Natural killer cell treated with Interleukin-12 subunit alpha and Interleukin-12 subunit beta and Interleukin-15 and Interleukin-18, amount 100 ng/mL, for 72 hours (primary cell): ENCODE data around the gene TSTD1. TPM values are rescaled to one million over a fixed set of nuclear protein-coding genes. Genes with fewer than 3 reads are reported as not detected.

Experiments
- ATAC-seq, 2 donors: fragments of 150-1000 bp; cut with Tn5 transposase in 1 of 2; sonication (Bioruptor Pico), chemical (Tn5 transposase) in 1 of 2; 2 replicates each; pipeline ENCODE4 v1.10.0; 2021
- DNase-seq: peaks from one replicate; pipeline ENCODE4 v3.0.0; 2022; ENCODE audit warnings: low spot score
- H3K27ac Mint-ChIP-seq, 2 donors: 1 replicate in 1 of 2; 2 replicates in 1 of 2; pipeline ENCODE4 v1.8.0; 2022; ENCODE audit warnings: mixed read lengths in 2 of 2, mild to moderate bottlenecking in 1 of 2, moderate library complexity in 1 of 2
- H3K27me3 Mint-ChIP-seq, 2 donors: 1 replicate in 1 of 2; 2 replicates in 1 of 2; pipeline ENCODE4 v1.8.0; 2022; ENCODE audit warnings: mixed read lengths in 2 of 2
- H3K36me3 Mint-ChIP-seq: one replicate; pipeline ENCODE4 v1.8.0; 2022; ENCODE audit warnings: mixed read lengths
- H3K4me1 Mint-ChIP-seq, 2 donors: 1 replicate in 1 of 2; 2 replicates in 1 of 2; pipeline ENCODE4 v1.8.0; 2022; ENCODE audit warnings: low read depth in 2 of 2, mixed read lengths in 2 of 2, mild to moderate bottlenecking in 1 of 2
- H3K4me3 Mint-ChIP-seq: one replicate; pipeline ENCODE4 v1.8.0; 2022; ENCODE audit warnings: mixed read lengths
- H3K9me3 Mint-ChIP-seq: 2 replicates; pipeline ENCODE4 v1.8.0; 2022; ENCODE audit warnings: mixed read lengths
- total RNA-seq, 2 donors: library from RNA; stranded (reverse); gene quantifications; one replicate each; pipeline ENCODE4 v1.2.3, GENCODE V29; 2022

Gene TSTD1
- total RNA-seq, 2 donors from 2014 or later = 10.5 to 47.2 TPM

DNA sequence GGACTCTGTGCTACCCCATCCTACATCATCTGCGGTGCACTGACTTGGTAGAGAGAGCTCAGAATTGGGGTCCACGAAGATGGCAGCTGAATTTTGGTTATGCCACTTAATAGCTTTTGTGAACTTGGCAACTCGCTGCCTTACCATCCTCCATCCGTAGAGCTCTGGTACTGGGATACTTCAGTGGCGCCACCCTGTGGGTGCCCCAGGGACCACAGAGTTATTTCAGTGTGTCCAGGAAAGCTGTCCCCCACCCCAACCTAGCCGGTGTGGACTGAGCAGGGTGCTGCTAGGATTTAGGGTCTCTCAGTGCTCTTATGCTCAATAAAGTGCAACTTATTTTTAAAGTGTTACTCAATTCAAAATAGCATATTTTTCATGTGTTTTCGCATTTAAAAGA, 16.0 kb upstream of the TSTD1 start:
- Mint-ChIP-seq H3K9me3 (no peaks in the 10 kb centered on the region), H3K4me3 (no peak overlapping the region), H3K36me3 (peaks cover 33% of the 10 kb centered on the region), H3K4me1 (peaks cover 35 to 41% of the 10 kb centered on the region in 2 donors), H3K27ac (no peak overlapping the region), H3K27me3 (no peaks in the 10 kb centered on the region)
- DNase-seq (no peak), ATAC-seq (no peak)

DNA sequence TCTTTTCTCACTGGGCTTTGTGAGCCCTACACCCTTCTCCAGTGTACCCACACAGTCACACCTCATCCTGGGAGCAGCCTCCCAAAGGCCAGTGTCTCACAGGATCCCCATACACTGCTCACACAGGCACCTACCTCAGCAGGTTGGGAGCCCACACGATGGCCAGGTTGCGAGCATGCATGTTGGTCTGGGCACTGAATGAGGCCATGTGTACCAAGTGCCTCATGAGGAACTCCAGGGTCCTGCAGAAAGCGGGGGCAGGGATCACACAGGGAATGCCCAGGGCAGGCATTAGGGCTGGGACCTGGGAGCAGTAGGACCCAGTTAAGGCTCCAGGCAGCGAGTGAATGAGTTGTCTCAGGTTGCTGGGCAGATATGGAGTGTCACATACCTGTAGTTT, 15.5 kb upstream of the TSTD1 start:
- H3K9me3 Mint-ChIP-seq = no peaks in the 10 kb centered on the region
- no peak overlapping the region for H3K27ac Mint-ChIP-seq

DNA sequence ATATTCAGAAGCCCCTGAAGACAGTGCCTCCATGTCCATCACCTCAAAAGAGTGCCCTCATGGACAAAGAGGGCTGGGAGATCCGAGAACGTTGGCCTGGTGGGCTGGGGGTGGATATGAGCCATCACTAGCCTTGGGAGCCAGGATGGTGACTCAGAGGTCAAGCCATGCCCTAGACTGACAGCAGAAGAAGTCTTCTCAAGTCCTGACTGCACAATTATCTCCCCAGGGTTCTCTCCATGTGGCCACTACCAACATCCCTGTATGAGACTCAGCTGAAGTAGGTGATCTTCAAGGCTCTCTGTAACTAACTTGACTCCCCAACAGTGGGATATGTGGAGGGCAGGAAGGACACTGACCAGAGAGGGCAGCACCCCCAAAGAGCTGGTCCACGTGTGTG, 14.1 kb upstream of the TSTD1 start:
- peaks cover 40% of the 10 kb centered on the region for H3K36me3 Mint-ChIP-seq
- H3K9me3 Mint-ChIP-seq = no peaks in the 10 kb centered on the region
- H3K4me1 Mint-ChIP-seq = peaks cover 33 to 44% of the 10 kb centered on the region in 2 donors
- peak overlapping the region; percentile 42 to 47 for H3K27ac Mint-ChIP-seq
- H3K27me3 Mint-ChIP-seq = no peaks in the 10 kb centered on the region
- no peak overlapping the region for H3K4me3 Mint-ChIP-seq
- DNase-seq (no peak), ATAC-seq (no peak)

More for the DNA sequence above, 15.5 kb upstream of the TSTD1 start:
- no peak for DNase-seq
- Mint-ChIP-seq H3K4me1 (peaks cover 29 to 36% of the 10 kb centered on the region in 2 donors), H3K36me3 (peaks cover 33% of the 10 kb centered on the region), H3K27me3 (no peaks in the 10 kb centered on the region), H3K4me3 (no peak overlapping the region)
- no peak for ATAC-seq

DNA sequence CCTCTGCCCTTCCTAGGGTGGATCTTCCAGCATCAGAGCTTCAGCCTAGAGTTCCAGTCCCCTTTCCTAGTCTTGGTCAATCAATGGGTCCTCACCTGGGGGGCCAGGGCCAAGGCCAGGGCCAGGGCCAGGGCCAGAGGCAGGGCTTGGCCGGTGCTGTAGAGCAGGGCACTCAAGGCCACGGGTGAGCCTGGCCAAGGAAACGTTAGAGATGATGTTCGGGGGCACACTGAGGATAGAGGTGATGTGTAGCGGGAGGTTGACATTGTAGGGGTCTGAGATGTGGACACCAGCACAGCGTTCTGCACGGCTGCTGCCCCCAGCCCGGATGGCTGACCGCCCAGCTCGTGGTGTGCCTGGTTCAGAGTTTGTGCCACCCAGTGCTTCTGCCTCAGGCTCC, 12.5 kb upstream of the TSTD1 start:
- Mint-ChIP-seq H3K4me3 (no peak overlapping the region), H3K36me3 (peaks cover 34% of the 10 kb centered on the region), H3K27ac (peak overlapping the region in 1 of 2 donors; percentile 64), H3K27me3 (no peaks in the 10 kb centered on the region), H3K9me3 (no peaks in the 10 kb centered on the region), H3K4me1 (peaks cover 39 to 46% of the 10 kb centered on the region in 2 donors)
- DNase-seq (no peak), ATAC-seq (no peak)

DNA sequence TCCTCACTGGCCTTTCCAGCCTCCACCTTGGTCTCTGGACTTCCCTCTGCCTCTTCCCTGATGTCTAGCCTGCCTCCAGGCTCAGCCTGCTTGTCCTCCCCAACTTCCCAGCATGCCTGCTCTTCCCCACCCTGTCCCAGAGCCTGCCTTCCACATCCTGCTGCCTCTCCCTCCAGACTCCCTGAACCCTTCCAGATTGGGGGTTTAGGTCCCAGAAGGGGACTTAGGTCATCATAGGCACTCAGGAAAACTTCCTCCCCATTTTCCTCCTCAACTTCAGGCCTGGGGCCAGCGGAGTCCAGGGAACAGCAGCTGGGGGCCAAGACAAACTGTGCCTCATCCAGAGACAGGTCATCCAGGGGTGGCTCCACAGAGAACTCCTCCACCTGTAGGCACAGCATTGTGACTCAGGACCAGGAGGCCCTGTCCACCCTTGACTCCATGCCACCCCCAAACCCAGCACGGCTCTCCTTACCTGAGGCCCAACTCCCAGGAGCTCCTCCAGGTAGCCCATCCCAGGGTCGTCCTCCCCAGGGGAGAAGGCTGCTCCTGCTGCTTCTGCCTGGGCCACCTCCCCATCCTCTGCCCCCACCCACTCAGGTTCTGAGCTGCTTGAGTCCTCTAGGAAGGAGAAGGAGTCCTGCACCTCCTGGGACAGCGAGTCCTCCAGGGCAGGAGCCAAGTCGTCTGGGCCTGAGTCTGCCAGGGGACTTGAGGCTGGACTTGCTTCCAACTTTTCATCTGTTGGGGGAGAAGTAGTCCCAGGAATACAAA, 10.4 kb upstream of the TSTD1 start:
- Mint-ChIP-seq H3K27me3 (no peaks in the 10 kb centered on the region), H3K4me3 (peak overlapping the region; percentile 12), H3K9me3 (no peaks in the 10 kb centered on the region), H3K27ac (peak overlapping the region; percentile 49 to 97), H3K4me1 (peaks cover 48 to 57% of the 10 kb centered on the region in 2 donors), H3K36me3 (peaks cover 43% of the 10 kb centered on the region)
- ATAC-seq (no peak), DNase-seq (no peak)

DNA sequence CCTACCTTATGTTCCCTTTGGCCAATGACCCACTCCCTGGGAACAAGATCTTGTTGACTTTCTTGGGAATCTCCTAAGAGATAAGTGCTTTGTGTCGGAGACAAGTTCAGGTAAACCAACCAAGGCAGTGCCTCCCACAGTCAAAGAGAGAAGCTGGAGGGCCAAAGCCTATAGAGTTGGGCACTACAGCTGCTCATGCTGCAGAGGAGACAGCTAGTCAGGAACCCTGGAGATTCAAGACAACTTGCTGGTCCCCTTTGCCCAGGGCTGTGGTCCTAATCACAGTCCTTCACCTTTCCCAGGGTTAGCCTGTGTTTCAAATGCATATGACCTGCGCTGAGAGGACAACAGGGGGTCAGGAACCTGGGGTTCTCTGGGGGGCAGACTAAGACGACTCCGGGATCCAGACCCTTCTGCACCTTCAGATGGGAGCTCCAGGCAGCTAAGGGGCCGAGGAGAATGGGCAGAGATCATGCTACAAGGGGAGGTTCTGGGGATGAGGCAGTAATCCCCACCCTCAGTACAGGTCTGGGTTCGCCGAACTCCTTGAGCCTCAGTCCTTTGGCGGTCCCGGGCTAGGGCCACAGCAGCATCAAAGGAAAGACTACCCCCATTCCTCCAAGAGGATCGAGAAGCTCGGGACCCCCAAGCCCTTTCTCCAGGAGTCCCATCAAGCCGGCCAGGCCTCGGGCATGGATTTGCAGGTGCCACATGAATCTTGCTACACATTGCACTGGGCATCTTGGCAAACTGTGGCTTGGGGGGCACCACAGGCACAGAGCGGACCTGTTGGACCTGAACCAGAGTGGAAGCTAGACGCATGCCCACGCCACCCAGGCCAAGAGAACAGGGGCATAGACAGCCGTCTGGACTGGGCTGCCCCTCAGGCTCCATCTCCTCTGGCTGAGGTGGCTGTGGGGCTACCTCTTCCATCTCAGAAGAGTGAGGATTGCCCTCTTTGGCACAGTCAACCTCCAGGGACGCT, 9.0 kb upstream of the TSTD1 start:
- no peak overlapping the region for H3K4me3 Mint-ChIP-seq
- peaks cover 47 to 54% of the 10 kb centered on the region in 2 donors for H3K4me1 Mint-ChIP-seq
- ATAC-seq (no peak), DNase-seq (no peak)
- peaks cover 39% of the 10 kb centered on the region for H3K36me3 Mint-ChIP-seq
- H3K27me3 Mint-ChIP-seq = no peaks in the 10 kb centered on the region
- no peaks in the 10 kb centered on the region for H3K9me3 Mint-ChIP-seq
- peak overlapping the region; percentile 95 to 97 for H3K27ac Mint-ChIP-seq

DNA sequence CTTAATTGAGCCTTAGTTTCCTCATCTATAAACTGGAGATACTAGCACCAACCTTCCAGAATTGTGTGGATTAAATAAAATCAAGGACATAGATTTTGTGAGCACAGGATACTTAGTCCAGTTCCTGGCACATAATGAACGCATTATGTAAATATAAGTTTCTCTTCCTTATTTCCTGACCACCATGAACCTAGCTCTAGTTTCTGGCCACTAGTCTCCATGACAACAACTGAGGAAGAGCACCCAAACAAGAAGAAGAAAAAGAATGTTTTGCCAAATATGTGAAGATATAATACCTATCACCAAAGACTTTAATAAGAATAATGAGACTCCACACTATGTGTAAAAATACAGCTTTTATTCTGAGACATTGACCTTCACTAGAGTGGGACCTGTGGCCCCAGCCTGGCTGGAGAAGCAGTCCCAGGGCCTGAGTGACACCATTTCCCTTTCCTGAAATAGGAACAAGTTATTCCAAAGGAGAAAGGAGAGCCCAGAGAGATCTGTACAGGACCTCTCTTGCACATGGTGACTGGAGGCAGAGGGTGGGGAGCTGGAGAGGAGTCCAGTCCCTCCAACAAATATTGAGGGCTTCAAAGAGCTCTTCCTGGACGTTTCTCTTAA, 8.0 kb upstream of the TSTD1 start:
- Mint-ChIP-seq H3K27me3 (no peaks in the 10 kb centered on the region), H3K36me3 (peaks cover 38% of the 10 kb centered on the region), H3K27ac (peak overlapping the region; percentile 95 to 97), H3K4me1 (peaks cover 48 to 51% of the 10 kb centered on the region in 2 donors), H3K4me3 (peak overlapping the region; percentile 99), H3K9me3 (no peaks in the 10 kb centered on the region)
- ATAC-seq (no peak), DNase-seq (no peak)

DNA sequence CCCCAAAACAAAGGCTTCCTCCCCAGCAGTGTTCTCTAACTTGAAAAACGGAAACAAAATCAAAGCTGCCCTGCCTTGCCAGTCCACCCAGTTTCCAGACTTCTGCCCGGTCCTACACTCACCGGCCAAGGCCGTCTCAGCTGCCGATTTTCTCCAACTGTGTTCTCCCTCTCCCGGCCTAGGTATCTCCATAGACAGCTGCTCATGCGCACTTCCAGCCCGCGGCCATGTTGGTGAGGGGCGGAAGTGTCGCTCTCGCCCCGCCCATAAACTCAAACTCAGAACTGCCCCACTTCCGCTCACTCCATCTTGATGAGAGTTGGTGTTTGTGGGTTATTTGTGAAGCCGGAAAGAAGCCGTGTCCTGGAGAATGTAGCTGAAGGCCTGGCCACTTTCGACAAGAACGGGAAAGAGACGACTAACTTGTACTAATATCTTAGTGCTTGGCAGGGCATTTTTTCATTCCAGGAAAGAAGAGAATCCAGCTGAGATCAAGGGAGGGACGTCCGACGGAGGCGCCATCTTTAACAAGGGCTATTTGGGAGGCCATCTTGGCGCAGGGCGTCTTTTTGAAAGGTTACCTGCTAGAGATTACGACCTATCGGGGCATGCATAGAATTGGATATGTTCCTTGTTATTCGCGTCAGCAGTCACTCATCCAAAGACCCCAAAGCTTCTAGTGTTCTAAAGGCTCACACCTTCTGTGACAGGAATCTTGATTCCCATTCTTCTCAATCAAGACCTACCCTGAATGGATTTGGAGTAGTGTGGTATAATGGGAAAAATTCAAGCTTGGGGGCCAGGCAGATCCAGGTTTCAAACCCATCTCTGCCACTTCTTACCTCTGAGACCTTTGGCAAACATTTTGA, 7.2 kb upstream of the TSTD1 start, which contains the start of gene USF1:
USF1 (minus strand) TSS at position 242 of the 869 bp plus-strand sequence. CDS start 2,702 bp downstream, outside the sequence.
- DNase-seq (peak; percentile 93), ATAC-seq (peak; percentile 91 to 94)
- H3K36me3 Mint-ChIP-seq = peaks cover 37% of the 10 kb centered on the region
- H3K4me3 Mint-ChIP-seq = peak within 1 kb of the TSS; percentile 99
- H3K4me1 Mint-ChIP-seq = peaks cover 49 to 55% of the 10 kb centered on the region in 2 donors
- no peaks in the 10 kb centered on the region for H3K9me3 Mint-ChIP-seq
- peak within 1 kb of the TSS; percentile 95 to 97 for H3K27ac Mint-ChIP-seq
- no peaks in the 10 kb centered on the region for H3K27me3 Mint-ChIP-seq

DNA sequence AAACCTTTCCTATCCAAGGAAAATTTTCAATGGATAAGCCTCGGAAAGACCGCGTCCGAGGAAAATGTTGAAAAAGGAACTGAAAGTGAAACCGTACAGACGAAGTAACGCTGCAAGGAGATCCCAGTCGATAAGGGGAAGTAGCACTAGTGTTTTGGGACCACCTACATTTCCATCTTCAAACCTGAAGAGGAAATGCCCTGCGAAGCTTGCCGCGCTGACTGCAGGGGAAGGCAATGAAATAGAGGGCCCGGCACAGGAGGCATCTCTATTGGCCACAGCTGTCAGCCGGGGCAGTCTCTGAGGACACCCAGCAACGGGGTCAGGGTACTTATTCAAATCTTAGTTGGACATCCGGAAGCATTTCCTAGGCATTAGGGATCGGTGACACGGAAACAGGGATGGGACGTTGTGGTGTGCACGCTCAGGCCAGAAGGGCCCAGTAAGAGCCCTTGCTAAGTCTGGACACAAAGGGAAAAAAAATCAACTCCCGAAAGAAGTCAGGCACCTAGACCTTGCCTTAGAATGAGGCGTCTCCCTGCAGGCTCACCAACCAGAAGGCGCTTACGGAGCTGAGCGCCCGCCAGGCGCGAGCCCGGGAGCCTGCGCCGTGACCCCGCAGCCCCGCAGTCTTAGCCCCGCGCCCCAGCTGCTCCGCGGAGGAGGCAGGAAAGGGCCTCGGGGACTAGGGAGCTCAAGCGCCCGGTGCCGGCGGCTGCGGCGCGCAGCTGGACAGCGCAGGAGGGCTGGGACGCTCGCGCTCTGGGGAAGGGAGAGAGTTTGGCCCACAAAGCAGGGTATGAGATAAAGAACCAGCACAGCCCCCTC, 6.4 kb upstream of the TSTD1 start:
- ATAC-seq (peak; percentile 72 to 73), DNase-seq (peak; percentile 82)
- H3K4me3 Mint-ChIP-seq = peak overlapping the region; percentile 99
- peaks cover 33% of the 10 kb centered on the region for H3K36me3 Mint-ChIP-seq
- peak overlapping the region; percentile 95 to 97 for H3K27ac Mint-ChIP-seq
- no peaks in the 10 kb centered on the region for H3K27me3 Mint-ChIP-seq
- H3K4me1 Mint-ChIP-seq = peaks cover 49 to 55% of the 10 kb centered on the region in 2 donors
- H3K9me3 Mint-ChIP-seq = no peaks in the 10 kb centered on the region

DNA sequence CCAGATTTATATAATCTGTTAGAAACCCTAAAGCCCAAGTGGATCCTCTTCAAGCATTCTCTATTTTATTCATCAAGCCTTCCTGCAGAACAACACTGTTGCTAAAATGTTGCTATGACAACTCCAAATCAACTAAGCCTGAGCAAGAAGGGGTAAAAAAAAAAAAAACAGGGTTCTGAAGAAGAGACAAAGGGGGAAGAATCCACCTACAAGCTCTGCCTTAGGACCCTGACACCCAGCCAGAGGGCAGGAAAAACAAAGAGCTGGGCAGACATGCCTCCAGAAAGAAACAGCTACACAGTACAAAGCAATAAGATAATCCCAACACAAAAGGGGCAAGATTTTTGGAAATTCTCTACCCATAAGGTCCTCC, 5.8 kb upstream of the TSTD1 start:
- H3K4me1 Mint-ChIP-seq = peaks cover 49 to 54% of the 10 kb centered on the region in 2 donors
- H3K4me3 Mint-ChIP-seq = peak overlapping the region; percentile 99
- peaks cover 38% of the 10 kb centered on the region for H3K36me3 Mint-ChIP-seq
- H3K9me3 Mint-ChIP-seq = no peaks in the 10 kb centered on the region
- DNase-seq = no peak
- H3K27me3 Mint-ChIP-seq = no peaks in the 10 kb centered on the region
- no peak for ATAC-seq
- peak overlapping the region; percentile 95 to 97 for H3K27ac Mint-ChIP-seq

DNA sequence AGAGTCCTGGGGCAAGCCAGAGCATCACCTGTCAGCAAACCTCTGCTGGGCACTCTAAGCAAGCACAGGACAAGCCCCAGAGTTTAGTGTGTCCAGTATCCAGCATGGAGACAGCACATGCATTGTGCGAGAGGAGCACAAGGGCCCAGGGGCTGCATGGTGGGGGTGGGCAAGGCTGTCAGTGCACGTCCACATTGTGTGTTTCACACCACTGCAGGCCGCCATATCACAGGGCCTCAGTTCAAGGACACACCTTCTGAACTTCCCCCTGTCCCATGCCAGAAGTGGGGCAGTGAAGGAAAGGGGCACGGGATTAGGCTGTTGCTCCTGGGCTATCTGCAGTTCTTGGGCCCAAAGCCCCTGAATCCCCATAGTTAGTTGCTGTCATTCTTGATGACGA, 782 bp upstream of the TSTD1 start:
- Mint-ChIP-seq H3K36me3 (peaks cover 14% of the 10 kb centered on the region), H3K9me3 (no peaks in the 10 kb centered on the region), H3K27me3 (no peaks in the 10 kb centered on the region), H3K27ac (peak overlapping the region; percentile 73 to 88), H3K4me3 (peak overlapping the region; percentile 89), H3K4me1 (peaks cover 31% of the 10 kb centered on the region in 2 donors)
- no peak for ATAC-seq
- DNase-seq = no peak

DNA sequence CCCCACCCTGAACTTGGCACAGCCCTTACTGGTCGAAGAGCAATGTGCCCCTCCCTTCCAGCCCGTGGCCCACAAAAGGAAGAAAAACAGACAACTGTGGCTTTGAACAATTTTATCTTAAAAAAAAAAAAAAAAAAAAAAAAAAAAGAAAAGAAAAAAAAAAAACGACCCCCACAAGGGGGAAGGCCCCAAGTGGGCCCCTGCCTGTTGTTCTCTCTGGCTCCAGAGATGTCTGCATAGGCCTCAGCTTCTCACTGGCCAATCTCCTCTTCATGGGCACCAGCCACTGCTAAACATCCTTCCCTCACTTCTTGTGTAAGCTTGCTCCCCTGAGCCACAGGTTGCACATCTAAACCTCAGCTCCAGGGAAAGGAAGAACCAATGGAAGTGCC, 386 bp upstream of the TSTD1 start:
- no peaks in the 10 kb centered on the region for H3K9me3 Mint-ChIP-seq
- peaks cover 27 to 28% of the 10 kb centered on the region in 2 donors for H3K4me1 Mint-ChIP-seq
- H3K36me3 Mint-ChIP-seq = peaks cover 14% of the 10 kb centered on the region
- DNase-seq (no peak), ATAC-seq (no peak)
- peak overlapping the region; percentile 89 for H3K4me3 Mint-ChIP-seq
- H3K27me3 Mint-ChIP-seq = no peaks in the 10 kb centered on the region
- H3K27ac Mint-ChIP-seq = peak overlapping the region; percentile 73 to 88
